HG02798 (cell line): Measurements from ENCODE around the gene CD2AP.
"Not testable (repeated sequence)": the region's sequence is repeated elsewhere in the genome, so short reads cannot be mapped to it uniquely, and the experiment has no call there.

Experiments used
- ATAC-seq: cut with Tn5 transposase; IDR thresholded peaks from one replicate; pipeline ENCODE4 v1.9.1; 2021; ENCODE audit warnings: mild to moderate bottlenecking; ENCODE audit not compliant: unreplicated experiment, poor library complexity

The CD2AP gene

GRCh38 chr6:47456536-47456975, 21.0 kb upstream of the CD2AP start:
- ATAC-seq: no peak

- no peak for ATAC-seq
These were observed 20.2 kb upstream of the CD2AP start for GRCh38 chr6:47457370-47457769.

- ATAC-seq: no peak
These were observed 13.5 kb upstream of the CD2AP start for GRCh38 chr6:47464052-47464451.

- no peak for ATAC-seq
These were observed 12.5 kb upstream of the CD2AP start for GRCh38 chr6:47465117-47465516.

GRCh38 chr6:47471911-47472310, 5.7 kb upstream of the CD2AP start:
- ATAC-seq: no peak

- ATAC-seq: no peak
These were observed 3.7 kb upstream of the CD2AP start for GRCh38 chr6:47473791-47474346.

- no peak for ATAC-seq
These were observed 2.2 kb upstream of the CD2AP start for GRCh38 chr6:47475319-47475816.

- no peak for ATAC-seq
These were observed 650 bp upstream of the CD2AP start for GRCh38 chr6:47476781-47477496.

- peak; percentile 3 for ATAC-seq
These were observed 897 bp downstream of the CD2AP start for GRCh38 chr6:47478233-47479139.

- ATAC-seq: no peak
These were observed 1.5 kb downstream of the CD2AP start for GRCh38 chr6:47479140-47479508.

- no peak for ATAC-seq
These were observed 2.3 kb downstream of the CD2AP start for GRCh38 chr6:47479874-47480273.

GRCh38 chr6:47481213-47481612, 3.6 kb downstream of the CD2AP start:
- ATAC-seq: not testable (repeated sequence)

GRCh38 chr6:47481806-47482205, 4.2 kb downstream of the CD2AP start:
- no peak for ATAC-seq

- ATAC-seq: peak; percentile 26
These were observed 5.9 kb downstream of the CD2AP start for GRCh38 chr6:47483516-47483852.

- peak; percentile 44 for ATAC-seq
These were observed 6.4 kb downstream of the CD2AP start for GRCh38 chr6:47483853-47484546.

GRCh38 chr6:47484616-47485015, 7.0 kb downstream of the CD2AP start:
- no peak for ATAC-seq

GRCh38 chr6:47485083-47485482, 7.5 kb downstream of the CD2AP start:
- no peak for ATAC-seq

GRCh38 chr6:47485491-47486135, 8.0 kb downstream of the CD2AP start:
- ATAC-seq: no peak

GRCh38 chr6:47489995-47490394, 12.4 kb downstream of the CD2AP start:
- no peak for ATAC-seq

GRCh38 chr6:47490676-47491075, 13.1 kb downstream of the CD2AP start:
- ATAC-seq: no peak
